ENCODE results near the gene DENND2C. TPM values are rescaled to one million over a fixed set of nuclear protein-coding genes. Genes with fewer than 3 reads are reported as not detected.

Gene DENND2C
- total RNA-seq, 2 donors from 2014 or later, result 2.3 to 3.0 TPM

DNA sequence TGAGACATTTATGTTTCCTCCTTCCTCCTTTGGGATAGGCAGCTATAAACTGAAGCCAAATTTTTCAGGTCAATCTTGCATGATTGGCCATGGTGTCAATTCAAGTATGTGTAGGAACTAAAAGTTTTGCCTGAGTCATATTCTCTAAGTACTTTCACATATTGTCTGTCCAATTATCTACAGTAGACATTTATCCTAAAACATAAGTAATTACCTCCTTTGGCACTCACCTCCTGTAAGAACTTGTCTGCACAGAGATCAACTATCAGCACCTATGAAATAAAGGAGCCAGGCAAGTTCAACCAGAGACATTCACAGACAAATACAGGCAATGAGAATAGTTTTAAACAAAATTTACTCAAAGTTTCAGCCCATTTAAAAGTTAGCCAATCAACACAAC is 74.2 kb downstream of the DENND2C start:
- H3K4me1 ChIP-seq, result no peaks in the 10 kb centered on the region
- no peak for ATAC-seq
- no peak overlapping the region for H3K4me3 ChIP-seq
- TF ChIP-seq POLR2A (IDR thresholded peaks at IDR 0.05), result no peak
- TF ChIP-seq, protein P1, sequence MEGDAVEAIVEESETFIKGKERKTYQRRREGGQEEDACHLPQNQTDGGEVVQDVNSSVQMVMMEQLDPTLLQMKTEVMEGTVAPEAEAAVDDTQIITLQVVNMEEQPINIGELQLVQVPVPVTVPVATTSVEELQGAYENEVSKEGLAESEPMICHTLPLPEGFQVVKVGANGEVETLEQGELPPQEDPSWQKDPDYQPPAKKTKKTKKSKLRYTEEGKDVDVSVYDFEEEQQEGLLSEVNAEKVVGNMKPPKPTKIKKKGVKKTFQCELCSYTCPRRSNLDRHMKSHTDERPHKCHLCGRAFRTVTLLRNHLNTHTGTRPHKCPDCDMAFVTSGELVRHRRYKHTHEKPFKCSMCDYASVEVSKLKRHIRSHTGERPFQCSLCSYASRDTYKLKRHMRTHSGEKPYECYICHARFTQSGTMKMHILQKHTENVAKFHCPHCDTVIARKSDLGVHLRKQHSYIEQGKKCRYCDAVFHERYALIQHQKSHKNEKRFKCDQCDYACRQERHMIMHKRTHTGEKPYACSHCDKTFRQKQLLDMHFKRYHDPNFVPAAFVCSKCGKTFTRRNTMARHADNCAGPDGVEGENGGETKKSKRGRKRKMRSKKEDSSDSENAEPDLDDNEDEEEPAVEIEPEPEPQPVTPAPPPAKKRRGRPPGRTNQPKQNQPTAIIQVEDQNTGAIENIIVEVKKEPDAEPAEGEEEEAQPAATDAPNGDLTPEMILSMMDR (IDR thresholded peaks at IDR 0.05), result no peak
- intact Hi-C loops (cut with DNase I), result no loop called here
- DNase-seq, result no peak
- no peak overlapping the region for H3K27ac ChIP-seq
- H3K36me3 ChIP-seq (replicated peaks in 1 of 2; ENCODE audit: insufficient read depth in 1 of 2, low read depth in 2 of 2), result no peaks in the 10 kb centered on the region
- no peaks in the 10 kb centered on the region for H3K9me3 ChIP-seq
- H3K27me3 ChIP-seq, result no peaks in the 10 kb centered on the region

GRCh38 chr1:114594046-114594445 is 75.8 kb downstream of the DENND2C start:
- TF ChIP-seq, protein P1 (IDR thresholded peaks at IDR 0.05), result no peak
- TF ChIP-seq POLR2A (IDR thresholded peaks at IDR 0.05), result no peak
- DNase-seq (no peak), ATAC-seq (no peak)
- Histone ChIP-seq H3K27me3 (no peaks in the 10 kb centered on the region), H3K4me1 (no peaks in the 10 kb centered on the region), H3K36me3 (replicated peaks in 1 of 2; ENCODE audit: insufficient read depth in 1 of 2, low read depth in 2 of 2) (no peaks in the 10 kb centered on the region), H3K9me3 (no peaks in the 10 kb centered on the region), H3K27ac (no peak overlapping the region), H3K4me3 (no peak overlapping the region)
- intact Hi-C loops (cut with DNase I), result no loop called here
- WGBS, 2 donors, result 85 to 88% methylated on average over 3 of the region's 3 CpGs

GRCh38 chr1:114589122-114589521 is 80.7 kb downstream of the DENND2C start:
- DNase-seq, result no peak
- 62 to 82% methylated on average over 3 of the region's 3 CpGs for WGBS, 2 donors
- H3K36me3 ChIP-seq (replicated peaks in 1 of 2; ENCODE audit: insufficient read depth in 1 of 2, low read depth in 2 of 2), result no peaks in the 10 kb centered on the region
- no peak for ATAC-seq
- no peak overlapping the region for H3K4me3 ChIP-seq
- no peaks in the 10 kb centered on the region for H3K27me3 ChIP-seq
- TF ChIP-seq, protein P1 (IDR thresholded peaks at IDR 0.05), result no peak
- TF ChIP-seq POLR2A (IDR thresholded peaks at IDR 0.05), result no peak
- H3K4me1 ChIP-seq, result peaks cover 11% of the 10 kb centered on the region
- no peak overlapping the region for H3K27ac ChIP-seq
- intact Hi-C loops (cut with DNase I), result no loop called here
- no peaks in the 10 kb centered on the region for H3K9me3 ChIP-seq

- WGBS, 2 donors, result 28 to 34% methylated on average over 2 of the region's 2 CpGs
These were observed 81.6 kb downstream of the DENND2C start for GRCh38 chr1:114588196-114588689.

More at GRCh38 chr1:114588196-114588689, 81.6 kb downstream of the DENND2C start:
- intact Hi-C loops (cut with DNase I), result no loop called here
- H3K9me3 ChIP-seq, result no peaks in the 10 kb centered on the region
- no peaks in the 10 kb centered on the region for H3K36me3 ChIP-seq (replicated peaks in 1 of 2; ENCODE audit: insufficient read depth in 1 of 2, low read depth in 2 of 2)
- H3K4me1 ChIP-seq, result peaks cover 11% of the 10 kb centered on the region
- no peak for TF ChIP-seq POLR2A (IDR thresholded peaks at IDR 0.05)
- TF ChIP-seq, protein P1 (IDR thresholded peaks at IDR 0.05), result no peak
- no peaks in the 10 kb centered on the region for H3K27me3 ChIP-seq
- no peak overlapping the region for H3K27ac ChIP-seq
- ATAC-seq (no peak), DNase-seq (no peak)
- no peak overlapping the region for H3K4me3 ChIP-seq
